ENCODE measurements around the gene PLCH1. TPM values are rescaled to one million over a fixed set of nuclear protein-coding genes. Genes with fewer than 3 reads are reported as not detected.

PLCH1 gene
- total RNA-seq (2013; cell fraction: nucleolus; rRNA removed), result 0.10 TPM in 1 of 2 replicates, not detected in the other
- total RNA-seq (2014; rRNA removed) (0.05 TPM in 1 of 2 replicates, not detected in the other), total RNA-seq (2014; rRNA removed; fragmentation: Illumina TruSeq; extraction: Trizol) (0.04 and 0.09 TPM in 2 replicates), total RNA-seq (2021) (0.03 and 0.05 TPM in 2 replicates), polyA plus RNA-seq (2011; rRNA removed) (0.22 and 0.24 TPM in 2 replicates), polyA plus RNA-seq (2014; fragmentation: Illumina TruSeq; extraction: Trizol) (0.03 and 0.06 TPM in 2 replicates), polyA plus RNA-seq (2014; fragmentation: Nextera tagmentation; extraction: Ambion mirVana) (not detected), polyA plus RNA-seq (2014; rRNA removed) (0.05 TPM in 1 of 2 replicates, not detected in the other), polyA plus RNA-seq (2016; fragmentation: Nextera tagmentation; extraction: Ambion mirVana) (under 1 TPM in 1 of 2 experiments, not detected in 1; 0.03 TPM), polyA minus RNA-seq (2011; rRNA and poly(A)+ RNA removed) (0.57 and 0.73 TPM in 2 replicates), Bru-seq, nascent RNA (percentile 13 among the genes with signal in this experiment), BruChase-seq, experiment 1, labeled RNA remaining after a 6-hour chase (percentile 9 among the genes with signal in this experiment), BruChase-seq, experiment 2, labeled RNA remaining after a 2-hour chase (percentile 14 among the genes with signal in this experiment)
- not detected for polyA plus RNA-seq (2011; ENCODE audit: low read depth)
- polyA plus RNA-seq (2011; cell fraction: cytosol; rRNA removed), result 0.10 and 0.28 TPM in 2 replicates
- polyA plus RNA-seq (2011; cell fraction: nucleus; rRNA removed), result 0.16 and 0.18 TPM in 2 replicates
- not detected in 2 replicates for polyA plus RNA-seq (2012)
- polyA minus RNA-seq (2011; cell fraction: cytosol; rRNA and poly(A)+ RNA removed), result 0.21 TPM in 1 of 2 replicates, not detected in the other
- 0.48 and 0.60 TPM in 2 replicates for polyA minus RNA-seq (2011; cell fraction: nucleus; rRNA and poly(A)+ RNA removed)
- long read RNA-seq, experiment 1, result 0 reads
- long read RNA-seq, experiment 2, partial matches to known transcripts, result 0 of 1 reads
- long read RNA-seq, experiment 2, other reads (novel, unspliced or antisense), result 1 of 1 reads

GRCh38 chr3:155744626-155745324 lies at the start of gene PLCH1:
PLCH1 (minus strand) TSS chr3:155745071; CDS start chr3:155704224, 40,847 bp downstream.
- BruUV-seq (replicated peaks), result no TSS peak
- 0 out of 2 replicates have a peak, but pooled peaks have one; percentile 13 for TF ChIP-seq BMI1 (IDR thresholded peaks at IDR 0.05; ENCODE audit: borderline replicate concordance)
- TF ChIP-seq MAX (IDR thresholded peaks at IDR 0.05; ENCODE audit: low read depth, low read length), result no peak
- TF ChIP-seq SPI1 (IDR thresholded peaks at IDR 0.05; ENCODE audit: borderline replicate concordance, insufficient read depth, low read depth, low read length), result peak; percentile 55
- peak in 1 of 2 experiments; percentile 17; a peak in 1 of 4 replicates for TF ChIP-seq BHLHE40 (IDR thresholded peaks at IDR 0.05; ENCODE audit: borderline replicate concordance in 1 of 2, low read depth in 2 of 2, low read length in 1 of 2)
- CTCF ChIA-PET, result no interaction called here
- no peaks in the 10 kb centered on the region for H3K4me1 ChIP-seq (ENCODE audit: control insufficient read depth, insufficient read depth, low read length)
- 5% methylated on average over 33 of the region's 33 CpGs for WGBS (ENCODE audit: insufficient coverage, insufficient replicate concordance, low lambda C conversion rate, missing lambda C conversion rate)
- H4K20me1 ChIP-seq (ENCODE audit: control insufficient read depth, insufficient read depth), result no peaks in the 10 kb centered on the region
- peaks cover 10 to 19% of the 10 kb centered on the region in 2 experiments for H3K27me3 ChIP-seq (replicated peaks in 1 of 2; ENCODE audit: control insufficient read depth in 2 of 2, insufficient read depth in 2 of 2, low read length in 1 of 2)
- in situ Hi-C loops (cut with MboI), result no loop called here
- intact Hi-C loops (cut with micrococcal nuclease; ENCODE audit: unreplicated experiment), result no loop called here
- peak within 1 kb of the TSS; percentile 70 for H3K4me3 ChIP-seq
- peak within 1 kb of the TSS; percentile 46 for H3K9ac ChIP-seq (ENCODE audit: control insufficient read depth, insufficient read depth, low read length)
- FAIRE-seq (no peak), ATAC-seq (peak; percentile 80), DNase-seq (ENCODE audit: low read depth, low spot score) (no peak)
- H3K79me2 ChIP-seq (ENCODE audit: control insufficient read depth, insufficient read depth, low read length), result no peaks in the 10 kb centered on the region
- no peaks in the 10 kb centered on the region for H3K9me3 ChIP-seq (replicated peaks; ENCODE audit: control insufficient read depth, insufficient read depth, low read length)
- no peaks in the 10 kb centered on the region for H3K36me3 ChIP-seq (ENCODE audit: control insufficient read depth in 2 of 2, insufficient read depth in 2 of 2, low read length in 1 of 2)
- H3K27ac ChIP-seq (ENCODE audit: control insufficient read depth, insufficient read depth), result no peak within 1 kb of the TSS
- RAD21 ChIA-PET (ENCODE audit: unreplicated experiment), result interaction anchor here (1.2 kb wide), 1 partner anchor 42 kb away, joined by 3 read pairs; no protein-coding TSS in a partner anchor
- POLR2A ChIA-PET, result no interaction called here
- peak within 1 kb of the TSS; percentile 99 for H3K4me2 ChIP-seq (ENCODE audit: control insufficient read depth, insufficient read depth)
- H2AFZ ChIP-seq (ENCODE audit: control insufficient read depth, low read depth, low read length), result peak within 1 kb of the TSS; percentile 79
- SMC1A ChIA-PET (ENCODE audit: uncharacterized antibody, unreplicated experiment), result interaction anchor here (1.6 kb wide), 1 partner anchor 43 kb away, joined by 3 read pairs; no protein-coding TSS in a partner anchor
